Mucosa of rectum (tissue), 2 donors: ENCODE data around the gene PTPRC.
A peak's percentile ranks its signal among the peaks of the same experiment; 100 is the strongest.

ENCODE experiments used
- H3K27ac ChIP-seq, 2 donors: one replicate each; pipeline ENCODE4 v1.7.0; 2013; ENCODE audit warnings: inconsistent platforms in 2 of 2, low read depth in 2 of 2, low read length in 2 of 2
- H3K27me3 ChIP-seq, 2 donors: one replicate each; pipeline ENCODE4 v1.7.0; 2013; ENCODE audit warnings: low read length in 2 of 2; ENCODE audit not compliant: control insufficient read depth in 2 of 2, insufficient read depth in 2 of 2
- H3K36me3 ChIP-seq, 2 donors: one replicate each; pipeline ENCODE4 v1.7.0; 2013; ENCODE audit warnings: low read length in 2 of 2; ENCODE audit not compliant: control insufficient read depth in 2 of 2, insufficient read depth in 2 of 2
- H3K4me1 ChIP-seq, 2 donors: one replicate each; pipeline ENCODE4 v1.7.0; 2013; ENCODE audit warnings: low read length in 2 of 2, mild to moderate bottlenecking in 1 of 2; ENCODE audit not compliant: control insufficient read depth in 2 of 2, insufficient read depth in 2 of 2
- H3K4me3 ChIP-seq, 2 donors: one replicate each; pipeline ENCODE4 v1.7.0; 2013; ENCODE audit warnings: low read length in 2 of 2
- H3K9ac ChIP-seq, 2 donors: one replicate each; pipeline ENCODE4 v1.7.0; 2013; ENCODE audit warnings: low read length in 2 of 2, low read depth in 1 of 2, mild to moderate bottlenecking in 1 of 2
- H3K9me3 ChIP-seq, 2 donors: one replicate each; pipeline ENCODE4 v1.7.0; 2013; ENCODE audit warnings: low read length in 2 of 2; ENCODE audit not compliant: control insufficient read depth in 2 of 2
- donor health status: healthy.
- donor health status: Normal muscosa, but diverticular disease.

PTPRC gene

GRCh38 chr1:198678901-198679329, 40.1 kb downstream of the PTPRC start:
- Histone ChIP-seq H3K27ac (peak overlapping the region in 1 of 2 donors; percentile 65), H3K4me3 (no peak overlapping the region), H3K4me1 (peaks cover 3 to 4% of the 10 kb centered on the region in 2 donors), H3K9me3 (no peaks in the 10 kb centered on the region), H3K36me3 (no peaks in the 10 kb centered on the region), H3K9ac (no peak overlapping the region), H3K27me3 (no peaks in the 10 kb centered on the region)

DNA sequence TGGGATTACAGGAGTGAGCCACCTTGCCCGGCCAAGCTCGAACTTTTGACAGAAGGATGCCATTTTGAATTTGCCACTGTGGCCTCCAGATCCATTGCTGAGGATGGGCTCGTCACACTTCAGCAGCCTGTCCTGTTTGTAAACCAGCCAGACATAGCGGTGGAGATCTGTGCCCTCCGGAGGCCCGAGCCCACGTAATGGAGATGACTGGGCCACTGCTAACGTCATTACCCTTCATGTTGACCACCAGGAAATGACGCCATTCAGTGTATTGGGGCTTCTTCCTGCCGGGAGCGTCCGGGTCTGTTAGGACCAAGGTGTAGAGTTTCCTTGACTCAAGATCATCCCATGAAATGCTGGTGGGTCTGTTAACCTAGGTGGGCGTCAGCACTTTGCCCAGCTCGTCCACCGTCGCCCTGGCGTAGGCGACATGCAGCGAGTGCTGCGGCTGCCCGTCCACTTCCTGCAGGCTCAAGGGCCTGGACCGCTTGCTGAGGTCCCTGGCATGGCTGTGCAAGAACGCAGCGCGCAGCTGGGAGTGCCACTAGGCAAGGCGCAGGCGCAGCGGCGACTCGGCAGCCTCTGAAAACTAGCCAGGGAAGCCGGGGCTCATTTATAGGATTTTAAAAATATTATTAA, 40.8 kb downstream of the PTPRC start:
- H3K9me3 ChIP-seq: no peaks in the 10 kb centered on the region
- H3K27me3 ChIP-seq: no peaks in the 10 kb centered on the region
- no peaks in the 10 kb centered on the region for H3K36me3 ChIP-seq
- no peak overlapping the region for H3K4me3 ChIP-seq
- peaks cover 3 to 4% of the 10 kb centered on the region in 2 donors for H3K4me1 ChIP-seq
- no peak overlapping the region for H3K9ac ChIP-seq
- H3K27ac ChIP-seq: peak overlapping the region; percentile 65 to 70

GRCh38 chr1:198680174-198680875, 41.5 kb downstream of the PTPRC start:
- H3K4me1 ChIP-seq: peaks cover 3 to 4% of the 10 kb centered on the region in 2 donors
- no peaks in the 10 kb centered on the region for H3K9me3 ChIP-seq
- no peaks in the 10 kb centered on the region for H3K36me3 ChIP-seq
- no peak overlapping the region for H3K4me3 ChIP-seq
- peak overlapping the region in 1 of 2 donors; percentile 52 for H3K9ac ChIP-seq
- H3K27me3 ChIP-seq: no peaks in the 10 kb centered on the region
- peak overlapping the region; percentile 51 to 76 for H3K27ac ChIP-seq

DNA sequence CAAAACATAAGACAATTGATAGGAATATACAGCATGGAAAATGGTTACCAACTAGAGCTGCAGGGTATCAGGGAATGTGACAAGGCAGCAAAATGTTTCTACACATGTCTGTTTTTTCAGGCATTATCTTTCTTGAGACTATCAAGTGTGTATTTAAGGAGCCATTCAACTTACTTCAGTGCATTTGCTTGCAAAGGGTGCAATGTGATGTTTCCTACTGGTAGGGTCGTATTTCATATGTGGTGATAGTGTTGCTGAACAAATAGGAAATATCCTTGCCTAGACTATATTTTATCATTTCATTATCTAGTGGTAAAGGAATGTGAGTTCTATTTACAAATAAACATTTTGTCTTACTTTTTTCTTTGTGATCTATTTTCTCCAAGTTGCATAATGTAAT, 42.4 kb downstream of the PTPRC start:
- Histone ChIP-seq H3K27ac (peak overlapping the region; percentile 62 to 76), H3K27me3 (no peaks in the 10 kb centered on the region), H3K4me1 (peaks cover 3 to 4% of the 10 kb centered on the region in 2 donors), H3K9ac (no peak overlapping the region), H3K4me3 (peak overlapping the region in 1 of 2 donors; percentile 13), H3K36me3 (no peaks in the 10 kb centered on the region), H3K9me3 (no peaks in the 10 kb centered on the region)

DNA sequence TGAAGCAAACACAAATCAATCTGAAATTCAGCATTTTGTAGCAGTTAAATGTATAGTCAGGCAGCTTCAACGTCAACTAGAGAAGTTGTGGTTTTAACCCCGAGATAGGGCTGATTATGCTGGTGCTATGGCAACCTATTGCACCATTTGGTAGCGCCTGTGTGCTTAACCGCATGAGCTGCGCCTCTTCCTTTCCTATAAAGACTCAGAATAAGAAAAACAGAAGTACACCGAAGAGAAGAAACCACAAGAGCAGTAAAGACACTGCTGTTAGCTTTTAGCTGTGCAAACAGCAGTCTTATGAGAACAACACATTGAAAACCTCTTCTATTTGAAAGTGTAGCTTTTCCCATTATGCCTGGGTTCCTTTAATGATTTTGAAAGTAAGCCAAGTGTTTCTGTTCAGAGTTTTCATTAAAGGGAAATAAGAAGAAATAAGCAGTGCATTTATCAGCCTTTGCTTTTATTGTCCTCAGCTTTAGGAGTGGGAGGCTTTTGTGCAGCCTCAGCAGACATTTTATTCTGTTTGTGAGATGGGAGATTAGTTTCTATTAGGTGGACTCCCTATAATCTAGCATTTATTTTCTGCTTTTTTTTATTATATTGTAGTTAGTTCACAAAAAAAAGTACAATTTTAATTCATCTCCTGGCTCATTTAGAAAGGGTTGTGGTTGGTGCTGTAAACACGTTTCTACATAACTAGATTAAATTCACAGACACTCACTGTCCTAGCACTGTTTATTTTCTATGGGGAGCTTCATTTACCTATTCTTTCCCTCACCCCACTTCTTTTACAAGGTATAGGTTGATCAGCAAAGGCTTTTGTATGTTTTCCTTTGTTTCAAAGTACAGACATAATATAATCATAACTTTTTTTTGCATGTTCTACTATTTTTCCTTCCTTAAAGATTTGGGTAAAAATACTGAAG, 43.3 kb downstream of the PTPRC start:
- Histone ChIP-seq H3K9ac (peak overlapping the region in 1 of 2 donors; percentile 56), H3K4me3 (peak overlapping the region in 1 of 2 donors; percentile 58), H3K36me3 (no peaks in the 10 kb centered on the region), H3K4me1 (peaks cover 3 to 4% of the 10 kb centered on the region in 2 donors), H3K27ac (peak overlapping the region; percentile 67 to 69), H3K27me3 (no peaks in the 10 kb centered on the region), H3K9me3 (no peaks in the 10 kb centered on the region)

DNA sequence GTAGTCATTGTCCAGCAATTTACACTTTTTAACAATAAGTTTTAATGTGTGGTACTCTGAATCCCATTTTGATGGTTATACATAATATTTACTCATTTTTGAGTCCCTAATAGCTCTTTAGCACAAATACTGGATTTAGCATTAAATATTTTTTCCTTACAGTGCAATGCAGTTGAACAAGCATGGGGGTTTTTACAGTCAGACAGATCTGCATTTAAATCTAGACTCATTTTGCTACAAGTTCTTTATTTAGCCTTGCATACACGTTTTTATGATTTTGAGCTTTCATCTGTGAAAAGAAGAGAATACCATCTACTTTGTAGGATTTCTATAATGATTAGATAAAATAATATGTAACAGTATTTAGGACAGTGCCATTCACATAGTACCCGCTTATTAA, 44.0 kb downstream of the PTPRC start:
- no peak overlapping the region for H3K4me3 ChIP-seq
- no peaks in the 10 kb centered on the region for H3K36me3 ChIP-seq
- peaks cover 3 to 4% of the 10 kb centered on the region in 2 donors for H3K4me1 ChIP-seq
- H3K9ac ChIP-seq: peak overlapping the region in 1 of 2 donors; percentile 56
- no peaks in the 10 kb centered on the region for H3K9me3 ChIP-seq
- no peaks in the 10 kb centered on the region for H3K27me3 ChIP-seq
- peak overlapping the region; percentile 67 to 69 for H3K27ac ChIP-seq

- H3K9me3 ChIP-seq: no peaks in the 10 kb centered on the region
These were observed 44.6 kb downstream of the PTPRC start for GRCh38 chr1:198683449-198683848.

DNA sequence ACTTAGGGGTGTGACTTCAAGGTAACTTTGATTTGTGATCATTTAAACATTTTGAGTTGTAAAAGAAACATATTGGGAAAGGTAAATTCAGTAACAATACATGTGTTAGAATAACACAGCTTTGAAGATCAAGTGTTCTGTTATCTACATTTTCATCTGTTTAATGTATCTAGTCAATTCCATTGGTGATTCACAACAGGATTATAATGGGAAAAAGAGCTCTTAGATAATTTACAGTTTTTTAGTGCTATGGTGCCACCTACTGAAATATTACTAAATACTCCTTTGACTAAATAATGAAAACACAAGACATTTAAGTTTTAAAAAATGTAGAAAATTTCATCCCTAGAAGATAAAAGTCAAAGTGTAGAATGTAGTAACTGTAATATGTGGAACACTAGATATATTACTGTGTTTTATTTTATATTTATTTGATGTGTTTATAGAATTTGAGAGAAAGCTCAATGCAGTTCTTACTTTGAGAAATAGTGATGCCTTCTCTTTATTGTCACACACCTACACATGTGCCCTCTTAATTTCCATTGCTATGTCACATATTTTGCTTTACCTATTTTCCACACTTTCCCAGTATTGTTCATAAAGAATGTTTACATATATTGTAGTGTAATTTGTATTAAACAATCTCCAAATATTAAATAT, 47.4 kb downstream of the PTPRC start:
- no peaks in the 10 kb centered on the region for H3K27me3 ChIP-seq
- peaks cover 2% of the 10 kb centered on the region in 2 donors for H3K4me1 ChIP-seq
- H3K9ac ChIP-seq: no peak overlapping the region
- H3K36me3 ChIP-seq: no peaks in the 10 kb centered on the region
- no peak overlapping the region for H3K27ac ChIP-seq
- H3K4me3 ChIP-seq: no peak overlapping the region
- no peaks in the 10 kb centered on the region for H3K9me3 ChIP-seq

More at GRCh38 chr1:198683449-198683848, 44.6 kb downstream of the PTPRC start:
- Histone ChIP-seq H3K27ac (peak overlapping the region in 1 of 2 donors; percentile 67), H3K4me3 (no peak overlapping the region), H3K36me3 (no peaks in the 10 kb centered on the region), H3K4me1 (peaks cover 3 to 4% of the 10 kb centered on the region in 2 donors), H3K9ac (no peak overlapping the region), H3K27me3 (no peaks in the 10 kb centered on the region)

DNA sequence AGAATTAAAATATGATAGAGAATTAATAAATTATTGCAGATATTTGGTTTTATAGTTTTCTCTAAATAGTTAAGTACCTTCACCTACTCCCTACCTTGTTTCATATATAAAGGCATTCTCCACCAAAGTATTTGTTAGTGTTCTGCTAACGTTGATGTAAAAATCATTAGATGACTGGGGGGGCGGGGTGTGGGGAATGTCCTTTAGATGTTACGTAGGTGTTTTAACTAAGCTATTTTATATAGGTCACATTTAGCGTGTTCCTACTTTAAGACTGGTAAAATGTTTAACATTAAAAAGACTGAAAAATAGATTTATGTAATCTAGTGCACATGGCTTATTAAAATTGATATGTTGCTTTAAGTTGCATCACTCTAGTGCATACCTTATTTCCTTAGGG, 48.6 kb downstream of the PTPRC start:
- Histone ChIP-seq H3K9ac (no peak overlapping the region), H3K36me3 (no peaks in the 10 kb centered on the region), H3K27me3 (no peaks in the 10 kb centered on the region), H3K27ac (no peak overlapping the region), H3K4me1 (no peaks in the 10 kb centered on the region), H3K4me3 (no peak overlapping the region), H3K9me3 (no peaks in the 10 kb centered on the region)
